HEK293 (cell line): ENCODE data around the gene CNIH3.

ENCODE experiments used
- CTCF ChIA-PET: fragments of 350-600 bp; formaldehyde crosslinking; extraction: SDS; loops from one replicate; lab custom pipeline; 2021; ENCODE audit warnings: antibody characterized with exemption; lab: Yijun Ruan, JAX
- POLR2A ChIA-PET: fragments of 300-600 bp; formaldehyde crosslinking; extraction: SDS; loops from one replicate; lab custom pipeline; 2020; ENCODE audit warnings: antibody characterized with exemption, inconsistent platforms; lab: Yijun Ruan, JAX
- H3K27ac ChIP-seq: fragments of 200-500 bp; sonication (Bioruptor generic); 2 replicates; pipeline ENCODE4 v1.5.1; 2014; ENCODE audit warnings: low read depth, low read length, control low read depth, inconsistent platforms; ENCODE audit errors: extremely low read depth
- H3K36me3 ChIP-seq, 2 experiments: fragments of 200-500 bp in 1 of 2; sonication (Bioruptor generic) in 1 of 2; 1 replicate in 1 of 2; 2 replicates in 1 of 2; pipeline ENCODE4 v1.5.1; 2014 to 2017; ENCODE audit warnings: inconsistent platforms in 2 of 2, low read length in 2 of 2; ENCODE audit not compliant: control insufficient read depth in 2 of 2, insufficient read depth in 1 of 2
- H3K4me1 ChIP-seq: fragments of 200-500 bp; sonication (Bioruptor generic); 2 replicates; pipeline ENCODE4 v1.5.1; 2014; ENCODE audit warnings: mild to moderate bottlenecking, low read length, inconsistent platforms; ENCODE audit not compliant: control insufficient read depth, insufficient read depth
- H3K4me3 ChIP-seq: 2 replicates; pipeline ENCODE4 v1.5.1; 2011; ENCODE audit warnings: low read depth, mild to moderate bottlenecking, control low read depth, low read length, moderate library complexity
- H3K9me3 ChIP-seq: fragments of 200-500 bp; sonication (Bioruptor generic); 2 replicates; pipeline ENCODE4 v1.5.1; 2014; ENCODE audit warnings: low read depth, low read length, inconsistent platforms; ENCODE audit not compliant: control insufficient read depth, insufficient read depth
- BCL11B ChIP-seq: fragments of 450-650 bp; formaldehyde crosslinking; IDR thresholded peaks from 2 replicates; pipeline ENCODE4 v1.5.1; 2016; ENCODE audit warnings: low read depth, missing biosample characterization, missing genetic modification characterization
- GFI1B ChIP-seq: fragments of 450-650 bp; formaldehyde crosslinking; IDR thresholded peaks from 2 replicates; pipeline ENCODE4 v1.5.1; 2016; ENCODE audit warnings: missing biosample characterization, missing genetic modification characterization
- GLIS2 ChIP-seq: fragments of 450-650 bp; formaldehyde crosslinking; IDR thresholded peaks from 2 replicates; pipeline ENCODE4 v1.5.1; 2016; ENCODE audit warnings: missing biosample characterization, missing genetic modification characterization
- HOXA7 ChIP-seq: sonication (generic); formaldehyde crosslinking; IDR thresholded peaks from 2 replicates; pipeline ENCODE4 v1.8.1; 2022; ENCODE audit warnings: missing genetic modification reagents, borderline replicate concordance
- PRDM1 ChIP-seq: fragments of 450-650 bp; formaldehyde crosslinking; IDR thresholded peaks from 2 replicates; pipeline ENCODE4; 2016; ENCODE audit warnings: missing biosample characterization, missing genetic modification characterization
- YY1 ChIP-seq: fragments of 450-650 bp; formaldehyde crosslinking; IDR thresholded peaks from 2 replicates; pipeline ENCODE4 v1.5.1; 2018; ENCODE audit warnings: missing biosample characterization, missing genetic modification characterization
- ZFP41 ChIP-seq: fragments of 450-650 bp; formaldehyde crosslinking; IDR thresholded peaks from 2 replicates; pipeline ENCODE4 v1.5.1; 2016; ENCODE audit warnings: missing biosample characterization, missing genetic modification characterization, borderline replicate concordance
- ZNF146 ChIP-seq: fragments of 450-650 bp; formaldehyde crosslinking; IDR thresholded peaks from 2 replicates; pipeline ENCODE4 v1.5.1; 2016; ENCODE audit warnings: missing biosample characterization, missing genetic modification characterization
- ZNF174 ChIP-seq: fragments of 450-650 bp; formaldehyde crosslinking; IDR thresholded peaks from 2 replicates; pipeline ENCODE4 v1.5.0; 2017; ENCODE audit warnings: missing biosample characterization, mild to moderate bottlenecking, missing genetic modification characterization
- ZNF23 ChIP-seq: fragments of 450-650 bp; formaldehyde crosslinking; IDR thresholded peaks from 2 replicates; pipeline ENCODE4 v1.5.1; 2016; ENCODE audit warnings: missing biosample characterization, missing genetic modification characterization, borderline replicate concordance
- ZNF501 ChIP-seq: fragments of 450-650 bp; formaldehyde crosslinking; IDR thresholded peaks from 2 replicates; pipeline ENCODE4 v1.5.1; 2016; ENCODE audit warnings: missing biosample characterization, missing genetic modification characterization
- ZNF621 ChIP-seq: fragments of 450-650 bp; formaldehyde crosslinking; IDR thresholded peaks from 2 replicates; pipeline ENCODE4 v1.5.1; 2017; ENCODE audit warnings: missing biosample characterization, missing genetic modification characterization
- TF ChIP-seq, protein P1 (sequence below): fragments of 450-650 bp; IDR thresholded peaks from 2 replicates; pipeline ENCODE4 v1.5.1; 2018; ENCODE audit warnings: missing biosample characterization, mild to moderate bottlenecking, missing genetic modification characterization
- TF ChIP-seq, protein P2 (sequence below): fragments of 450-650 bp; formaldehyde crosslinking; IDR thresholded peaks from 2 replicates; pipeline ENCODE4 v1.5.1; 2016; ENCODE audit warnings: missing biosample characterization, missing genetic modification characterization
- TF ChIP-seq, protein P3 (sequence below): fragments of 450-650 bp; formaldehyde crosslinking; IDR thresholded peaks from 2 replicates; pipeline ENCODE4 v1.5.1; 2016; ENCODE audit warnings: missing biosample characterization, missing genetic modification characterization, low read depth
- TF ChIP-seq, protein P4 (sequence below): IDR thresholded peaks from 2 replicates; pipeline ENCODE4 v1.6.1; 2011; ENCODE audit warnings: mild to moderate bottlenecking, low read depth, low read length, borderline replicate concordance
- TF ChIP-seq, protein P5 (sequence below): sonication (generic); formaldehyde crosslinking; IDR thresholded peaks from 2 replicates; pipeline ENCODE4 v1.8.1; 2022; ENCODE audit warnings: mild to moderate bottlenecking, moderate library complexity, missing genetic modification reagents

Gene CNIH3

DNA sequence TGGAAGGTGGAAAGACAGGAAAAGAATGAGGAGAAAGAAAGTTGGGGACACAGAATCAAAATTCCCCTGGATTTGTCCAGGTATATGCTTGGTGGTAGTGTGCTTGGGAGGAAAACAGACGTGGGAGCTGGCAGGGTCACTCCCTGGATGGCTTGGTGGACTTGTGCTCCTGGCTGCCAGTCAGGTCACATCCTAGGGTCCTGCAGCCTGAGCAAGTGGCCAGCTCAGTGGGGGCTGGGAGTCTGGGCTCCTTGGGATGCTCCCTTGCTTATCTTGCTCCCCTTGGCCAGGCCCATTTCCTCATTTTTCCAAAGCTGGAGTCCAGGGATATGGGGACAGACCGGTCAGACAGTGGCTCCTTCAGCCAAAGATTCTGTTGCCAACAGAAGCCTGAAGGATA lies 144.0 kb downstream of the CNIH3 start:
- no peaks in the 10 kb centered on the region for H3K9me3 ChIP-seq
- no peaks in the 10 kb centered on the region for H3K36me3 ChIP-seq
- no peaks in the 10 kb centered on the region for H3K4me1 ChIP-seq
- no peak for TF ChIP-seq GFI1B
- TF ChIP-seq ZNF146 (tag by site-specific recombination): no peak
- no peak for TF ChIP-seq ZNF501 (tag by site-specific recombination)
- TF ChIP-seq ZNF23 (tag by site-specific recombination): no peak
- no peak for TF ChIP-seq PRDM1 (tag by site-specific recombination)
- TF ChIP-seq, protein P1, sequence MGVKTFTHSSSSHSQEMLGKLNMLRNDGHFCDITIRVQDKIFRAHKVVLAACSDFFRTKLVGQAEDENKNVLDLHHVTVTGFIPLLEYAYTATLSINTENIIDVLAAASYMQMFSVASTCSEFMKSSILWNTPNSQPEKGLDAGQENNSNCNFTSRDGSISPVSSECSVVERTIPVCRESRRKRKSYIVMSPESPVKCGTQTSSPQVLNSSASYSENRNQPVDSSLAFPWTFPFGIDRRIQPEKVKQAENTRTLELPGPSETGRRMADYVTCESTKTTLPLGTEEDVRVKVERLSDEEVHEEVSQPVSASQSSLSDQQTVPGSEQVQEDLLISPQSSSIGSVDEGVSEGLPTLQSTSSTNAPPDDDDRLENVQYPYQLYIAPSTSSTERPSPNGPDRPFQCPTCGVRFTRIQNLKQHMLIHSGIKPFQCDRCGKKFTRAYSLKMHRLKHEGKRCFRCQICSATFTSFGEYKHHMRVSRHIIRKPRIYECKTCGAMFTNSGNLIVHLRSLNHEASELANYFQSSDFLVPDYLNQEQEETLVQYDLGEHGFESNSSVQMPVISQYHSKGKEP (tag by site-specific recombination): no peak
- no peak for TF ChIP-seq HOXA7
- no peak for TF ChIP-seq ZNF621 (tag by site-specific recombination)
- no peak for TF ChIP-seq GLIS2 (tag by site-specific recombination)
- TF ChIP-seq ZNF174 (tag by site-specific recombination): no peak
- ChIA-PET CTCF (interaction anchor here (1.0 kb wide), 1 partner anchor 162 kb away, joined by 4 read pairs; no protein-coding TSS in a partner anchor), POLR2A (no interaction called here)
- H3K27ac ChIP-seq: no peak overlapping the region
- H3K4me3 ChIP-seq: no peak overlapping the region

DNA sequence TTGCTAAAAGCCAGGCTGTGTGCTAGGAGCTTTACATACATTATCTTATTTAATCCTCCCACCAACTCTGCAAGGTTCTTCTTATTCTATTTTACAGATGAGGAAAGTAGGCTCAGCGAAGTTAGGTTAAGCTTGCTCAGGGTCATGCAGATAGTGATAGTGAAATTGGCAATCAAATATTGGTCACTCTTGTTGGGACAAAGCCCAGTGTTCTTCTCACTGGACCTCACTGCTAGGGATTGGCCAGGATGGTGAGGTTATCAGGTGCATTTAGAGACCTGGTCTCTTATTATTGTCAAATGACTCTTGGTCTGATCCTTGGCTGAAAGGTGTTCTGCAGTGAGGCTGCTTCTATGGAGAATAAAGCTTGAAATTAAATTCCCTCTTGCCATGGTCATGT lies 145.1 kb downstream of the CNIH3 start:
- TF ChIP-seq, protein P2, sequence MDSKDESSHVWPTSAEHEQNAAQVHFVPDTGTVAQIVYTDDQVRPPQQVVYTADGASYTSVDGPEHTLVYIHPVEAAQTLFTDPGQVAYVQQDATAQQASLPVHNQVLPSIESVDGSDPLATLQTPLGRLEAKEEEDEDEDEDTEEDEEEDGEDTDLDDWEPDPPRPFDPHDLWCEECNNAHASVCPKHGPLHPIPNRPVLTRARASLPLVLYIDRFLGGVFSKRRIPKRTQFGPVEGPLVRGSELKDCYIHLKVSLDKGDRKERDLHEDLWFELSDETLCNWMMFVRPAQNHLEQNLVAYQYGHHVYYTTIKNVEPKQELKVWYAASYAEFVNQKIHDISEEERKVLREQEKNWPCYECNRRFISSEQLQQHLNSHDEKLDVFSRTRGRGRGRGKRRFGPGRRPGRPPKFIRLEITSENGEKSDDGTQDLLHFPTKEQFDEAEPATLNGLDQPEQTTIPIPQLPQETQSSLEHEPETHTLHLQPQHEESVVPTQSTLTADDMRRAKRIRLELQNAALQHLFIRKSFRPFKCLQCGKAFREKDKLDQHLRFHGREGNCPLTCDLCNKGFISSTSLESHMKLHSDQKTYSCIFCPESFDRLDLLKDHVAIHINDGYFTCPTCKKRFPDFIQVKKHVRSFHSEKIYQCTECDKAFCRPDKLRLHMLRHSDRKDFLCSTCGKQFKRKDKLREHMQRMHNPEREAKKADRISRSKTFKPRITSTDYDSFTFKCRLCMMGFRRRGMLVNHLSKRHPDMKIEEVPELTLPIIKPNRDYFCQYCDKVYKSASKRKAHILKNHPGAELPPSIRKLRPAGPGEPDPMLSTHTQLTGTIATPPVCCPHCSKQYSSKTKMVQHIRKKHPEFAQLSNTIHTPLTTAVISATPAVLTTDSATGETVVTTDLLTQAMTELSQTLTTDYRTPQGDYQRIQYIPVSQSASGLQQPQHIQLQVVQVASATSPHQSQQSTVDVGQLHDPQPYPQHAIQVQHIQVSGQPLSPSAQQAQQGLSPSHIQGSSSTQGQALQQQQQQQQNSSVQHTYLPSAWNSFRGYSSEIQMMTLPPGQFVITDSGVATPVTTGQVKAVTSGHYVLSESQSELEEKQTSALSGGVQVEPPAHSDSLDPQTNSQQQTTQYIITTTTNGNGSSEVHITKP (tag by site-specific recombination): no peak
- TF ChIP-seq BCL11B (tag by site-specific recombination): no peak
- no peak for TF ChIP-seq ZNF621 (tag by site-specific recombination)
- TF ChIP-seq, protein P3, sequence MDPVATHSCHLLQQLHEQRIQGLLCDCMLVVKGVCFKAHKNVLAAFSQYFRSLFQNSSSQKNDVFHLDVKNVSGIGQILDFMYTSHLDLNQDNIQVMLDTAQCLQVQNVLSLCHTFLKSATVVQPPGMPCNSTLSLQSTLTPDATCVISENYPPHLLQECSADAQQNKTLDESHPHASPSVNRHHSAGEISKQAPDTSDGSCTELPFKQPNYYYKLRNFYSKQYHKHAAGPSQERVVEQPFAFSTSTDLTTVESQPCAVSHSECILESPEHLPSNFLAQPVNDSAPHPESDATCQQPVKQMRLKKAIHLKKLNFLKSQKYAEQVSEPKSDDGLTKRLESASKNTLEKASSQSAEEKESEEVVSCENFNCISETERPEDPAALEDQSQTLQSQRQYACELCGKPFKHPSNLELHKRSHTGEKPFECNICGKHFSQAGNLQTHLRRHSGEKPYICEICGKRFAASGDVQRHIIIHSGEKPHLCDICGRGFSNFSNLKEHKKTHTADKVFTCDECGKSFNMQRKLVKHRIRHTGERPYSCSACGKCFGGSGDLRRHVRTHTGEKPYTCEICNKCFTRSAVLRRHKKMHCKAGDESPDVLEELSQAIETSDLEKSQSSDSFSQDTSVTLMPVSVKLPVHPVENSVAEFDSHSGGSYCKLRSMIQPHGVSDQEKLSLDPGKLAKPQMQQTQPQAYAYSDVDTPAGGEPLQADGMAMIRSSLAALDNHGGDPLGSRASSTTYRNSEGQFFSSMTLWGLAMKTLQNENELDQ (tag by site-specific recombination): no peak
- TF ChIP-seq YY1: no peak
- TF ChIP-seq, protein P4, sequence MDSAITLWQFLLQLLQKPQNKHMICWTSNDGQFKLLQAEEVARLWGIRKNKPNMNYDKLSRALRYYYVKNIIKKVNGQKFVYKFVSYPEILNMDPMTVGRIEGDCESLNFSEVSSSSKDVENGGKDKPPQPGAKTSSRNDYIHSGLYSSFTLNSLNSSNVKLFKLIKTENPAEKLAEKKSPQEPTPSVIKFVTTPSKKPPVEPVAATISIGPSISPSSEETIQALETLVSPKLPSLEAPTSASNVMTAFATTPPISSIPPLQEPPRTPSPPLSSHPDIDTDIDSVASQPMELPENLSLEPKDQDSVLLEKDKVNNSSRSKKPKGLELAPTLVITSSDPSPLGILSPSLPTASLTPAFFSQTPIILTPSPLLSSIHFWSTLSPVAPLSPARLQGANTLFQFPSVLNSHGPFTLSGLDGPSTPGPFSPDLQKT: no peak
- no peak for TF ChIP-seq ZFP41 (tag by site-specific recombination)
- TF ChIP-seq, protein P5, sequence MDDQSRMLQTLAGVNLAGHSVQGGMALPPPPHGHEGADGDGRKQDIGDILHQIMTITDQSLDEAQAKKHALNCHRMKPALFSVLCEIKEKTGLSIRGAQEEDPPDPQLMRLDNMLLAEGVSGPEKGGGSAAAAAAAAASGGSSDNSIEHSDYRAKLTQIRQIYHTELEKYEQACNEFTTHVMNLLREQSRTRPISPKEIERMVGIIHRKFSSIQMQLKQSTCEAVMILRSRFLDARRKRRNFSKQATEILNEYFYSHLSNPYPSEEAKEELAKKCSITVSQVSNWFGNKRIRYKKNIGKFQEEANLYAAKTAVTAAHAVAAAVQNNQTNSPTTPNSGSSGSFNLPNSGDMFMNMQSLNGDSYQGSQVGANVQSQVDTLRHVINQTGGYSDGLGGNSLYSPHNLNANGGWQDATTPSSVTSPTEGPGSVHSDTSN (CRISPR knock-in tag): no peak
- POLR2A ChIA-PET: no interaction called here
- Histone ChIP-seq H3K4me1 (no peaks in the 10 kb centered on the region), H3K27ac (no peak overlapping the region), H3K4me3 (no peak overlapping the region), H3K9me3 (no peaks in the 10 kb centered on the region), H3K36me3 (no peaks in the 10 kb centered on the region)
- CTCF ChIA-PET: interaction anchor here (0.6 to 1.0 kb wide), 3 partner anchors 73 to 157 kb away, joined by 3 read pairs; no protein-coding TSS in a partner anchor
